Cardiac muscle cell (in vitro differentiated cells and primary cell): Measurements from ENCODE around the gene SIRT1. TPM values are rescaled to one million over a fixed set of nuclear protein-coding genes. Genes with fewer than 3 reads are reported as not detected.
A peak's percentile ranks its signal among the peaks of the same experiment; 100 is the strongest.

Source experiments
- DNase-seq, 2 donors: peaks; one replicate each; pipeline versions ENCODE4 v3.0.0 to v3.0.0-alpha.2; 2010 to 2017; ENCODE audit warnings: low read depth in 1 of 2, low spot score in 1 of 2
- H3K27ac ChIP-seq: fragments of 200-600 bp; sonication (generic); 2 replicates; pipeline ENCODE4 v1.5.1; 2016
- H3K27me3 ChIP-seq: fragments of 200-600 bp; sonication (generic); 2 replicates; pipeline ENCODE4 v1.6.0; 2016; ENCODE audit warnings: control low read depth
- H3K36me3 ChIP-seq: fragments of 200-600 bp; sonication (generic); 2 replicates; pipeline ENCODE4 v1.5.1; 2016; ENCODE audit warnings: control low read depth
- H3K4me1 ChIP-seq: fragments of 200-600 bp; sonication (generic); 2 replicates; pipeline ENCODE4 v1.8.1; 2017; ENCODE audit warnings: low read depth, mild to moderate bottlenecking, mixed run types
- H3K4me3 ChIP-seq: fragments of 200-600 bp; sonication (generic); 2 replicates; pipeline ENCODE4 v1.5.1; 2016; ENCODE audit warnings: mild to moderate bottlenecking
- H3K9me3 ChIP-seq: fragments of 200-600 bp; sonication (generic); 2 replicates; pipeline ENCODE4 v1.5.1; 2017; ENCODE audit warnings: low read depth, mild to moderate bottlenecking, control low read depth
- CTCF ChIP-seq: IDR thresholded peaks from 2 replicates; pipeline ENCODE4 v1.5.1; 2012; ENCODE audit warnings: low read depth, mild to moderate bottlenecking, low read length
- polyA plus RNA-seq: library from polyadenylated mRNA; unstranded; fragments of >200 nt; fragmentation: Nextera tagmentation; extraction: Ambion mirVana; gene quantifications from 2 replicates; pipeline ENCODE4 v1.2.1, GENCODE V29; 2016
- total RNA-seq: library from RNA; depleted of rRNA; stranded (reverse); fragments of >200 nt; gene quantifications from 2 replicates; pipeline ENCODE4 v1.2.3, GENCODE V29; 2016

Gene SIRT1
- total and polyA plus RNA-seq, 2 experiments from 2014 or later: 17.4 to 19.5 TPM

- Histone ChIP-seq H3K36me3 (peaks cover 49% of the 10 kb centered on the region), H3K27me3 (no peaks in the 10 kb centered on the region), H3K27ac (peak overlapping the region; percentile 13), H3K4me1 (no peaks in the 10 kb centered on the region), H3K9me3 (no peaks in the 10 kb centered on the region), H3K4me3 (no peak overlapping the region)
- DNase-seq: no peak
- TF ChIP-seq CTCF: no peak
Observed at GRCh38 chr10:67914777-67915340, 30.4 kb downstream of the SIRT1 start.

- H3K4me3 ChIP-seq: no peak overlapping the region
- no peak for TF ChIP-seq CTCF
- peak overlapping the region; percentile 48 for H3K27ac ChIP-seq
- H3K9me3 ChIP-seq: no peaks in the 10 kb centered on the region
- no peak for DNase-seq
- no peaks in the 10 kb centered on the region for H3K4me1 ChIP-seq
- no peaks in the 10 kb centered on the region for H3K27me3 ChIP-seq
- peaks cover 33% of the 10 kb centered on the region for H3K36me3 ChIP-seq
Observed at GRCh38 chr10:67917169-67917568, 32.7 kb downstream of the SIRT1 start.

GRCh38 chr10:67917679-67918078 lies 33.2 kb downstream of the SIRT1 start:
- DNase-seq: no peak
- no peaks in the 10 kb centered on the region for H3K4me1 ChIP-seq
- no peak for TF ChIP-seq CTCF
- H3K27ac ChIP-seq: peak overlapping the region; percentile 48
- no peaks in the 10 kb centered on the region for H3K9me3 ChIP-seq
- H3K27me3 ChIP-seq: no peaks in the 10 kb centered on the region
- no peak overlapping the region for H3K4me3 ChIP-seq
- H3K36me3 ChIP-seq: peaks cover 30% of the 10 kb centered on the region

GRCh38 chr10:67921065-67921464 lies 36.6 kb downstream of the SIRT1 start:
- TF ChIP-seq CTCF: no peak
- Histone ChIP-seq H3K27ac (no peak overlapping the region), H3K9me3 (no peaks in the 10 kb centered on the region), H3K4me1 (no peaks in the 10 kb centered on the region), H3K4me3 (no peak overlapping the region), H3K27me3 (no peaks in the 10 kb centered on the region), H3K36me3 (peaks cover 31% of the 10 kb centered on the region)
- DNase-seq: no peak

- no peak for TF ChIP-seq CTCF
- H3K4me1 ChIP-seq: no peaks in the 10 kb centered on the region
- H3K9me3 ChIP-seq: no peaks in the 10 kb centered on the region
- H3K36me3 ChIP-seq: peaks cover 24% of the 10 kb centered on the region
- H3K27ac ChIP-seq: no peak overlapping the region
- no peak overlapping the region for H3K4me3 ChIP-seq
- no peaks in the 10 kb centered on the region for H3K27me3 ChIP-seq
- DNase-seq: peak in 1 of 2 donors; percentile 5
Observed at GRCh38 chr10:67923551-67923950, 39.1 kb downstream of the SIRT1 start.
